Stimulated activated CD8-positive, alpha-beta memory T cell treated with anti-CD3 and anti-CD28 coated beads, Interleukin-15, amount 100 ng/mL, for 4 hours (primary cell): Measurements from ENCODE around the gene MED15.

ENCODE experiments used
- DNase-seq, 2 donors: peaks; one replicate each; pipeline ENCODE4 v3.0.0-alpha.2; 2020; ENCODE audit warnings: low read depth in 2 of 2

The MED15 gene

DNA sequence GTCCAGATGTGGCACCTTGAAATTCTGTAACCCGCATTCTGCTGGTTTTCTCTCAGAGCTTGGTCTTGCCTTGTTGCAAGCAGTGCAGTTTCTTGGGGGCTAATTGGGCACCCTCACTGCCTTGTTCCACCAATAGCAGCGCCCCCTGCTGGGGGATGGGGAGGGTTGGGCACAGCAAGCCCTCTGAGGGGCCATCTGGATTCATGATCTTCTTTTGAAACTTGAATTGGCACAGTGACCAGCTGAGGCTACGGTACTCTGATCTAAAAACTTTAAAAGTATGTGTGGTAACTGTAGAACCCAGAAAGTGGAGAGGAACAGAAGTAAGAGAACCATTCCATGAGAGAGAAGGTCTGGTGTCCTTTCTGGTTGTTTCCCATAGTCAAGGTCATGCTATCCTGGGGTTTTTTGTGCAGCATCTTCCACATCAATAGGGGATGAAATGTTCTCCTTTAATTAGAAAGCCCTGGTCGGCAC, 64.2 kb downstream of the MED15 start:
- peak in 1 of 2 donors; percentile 43 for DNase-seq

DNA sequence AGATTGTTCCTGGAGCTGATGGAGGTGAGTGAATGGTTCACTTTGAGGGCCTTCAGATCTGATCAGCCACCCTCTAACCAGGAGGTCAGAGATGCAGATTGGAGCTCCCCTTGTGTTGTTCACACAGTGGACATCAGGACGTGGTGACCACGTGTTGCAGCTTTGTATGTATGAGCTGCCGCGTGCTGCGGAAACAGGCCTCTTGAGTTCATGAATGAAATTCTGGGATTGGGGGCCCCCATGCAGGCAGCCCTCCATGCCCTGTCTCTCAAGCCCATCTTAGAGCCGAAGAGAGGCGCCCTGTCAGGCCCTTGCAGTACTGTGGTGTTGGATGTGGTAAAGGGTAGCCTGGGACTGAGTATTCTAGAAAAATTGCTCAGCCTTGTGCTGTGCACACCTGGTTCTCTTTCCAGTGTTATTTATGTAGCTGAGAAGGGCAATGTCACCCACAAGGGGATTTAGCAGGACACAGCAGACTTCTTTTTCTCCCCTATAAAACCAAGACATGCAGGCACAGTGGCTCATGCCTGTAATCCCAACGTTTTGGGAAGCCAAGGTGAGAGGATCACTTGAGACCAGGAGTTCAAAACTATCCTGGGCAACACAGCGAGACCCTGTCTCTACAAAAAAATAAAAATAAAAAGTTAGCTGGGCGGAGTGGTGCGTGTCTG, 64.9 kb downstream of the MED15 start:
- DNase-seq, result no peak

DNA sequence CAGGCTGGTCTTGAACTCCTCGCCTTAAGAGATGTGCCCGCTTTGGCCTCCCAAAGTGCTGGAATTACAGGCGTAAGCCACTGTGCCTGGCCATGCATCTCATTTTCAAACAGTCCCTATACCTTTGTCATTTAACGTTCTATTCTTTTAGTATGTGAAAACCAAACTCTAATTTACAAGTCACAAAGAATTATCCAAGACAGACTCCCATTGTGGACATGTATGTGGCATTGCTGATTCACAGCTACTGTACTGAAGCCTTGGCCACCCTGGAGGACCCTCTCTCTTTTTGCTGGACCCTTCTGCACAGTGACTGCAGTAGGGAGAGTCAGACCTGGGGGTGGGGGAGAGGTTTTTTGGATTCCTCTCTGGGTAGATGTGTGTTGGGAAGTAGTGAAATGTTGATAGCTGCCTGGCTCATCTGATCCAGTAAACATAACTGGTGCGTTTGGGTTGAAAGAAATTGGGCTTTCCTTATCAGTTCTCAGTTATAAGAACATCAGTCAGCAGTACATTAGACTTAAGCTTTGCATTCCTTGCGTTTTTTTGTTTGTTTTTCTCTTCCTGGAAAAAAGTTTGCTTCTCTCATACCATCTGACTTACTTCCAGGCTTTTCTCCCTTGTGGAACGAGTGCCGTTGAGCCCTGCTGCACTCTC, 65.9 kb downstream of the MED15 start:
- no peak for DNase-seq

DNA sequence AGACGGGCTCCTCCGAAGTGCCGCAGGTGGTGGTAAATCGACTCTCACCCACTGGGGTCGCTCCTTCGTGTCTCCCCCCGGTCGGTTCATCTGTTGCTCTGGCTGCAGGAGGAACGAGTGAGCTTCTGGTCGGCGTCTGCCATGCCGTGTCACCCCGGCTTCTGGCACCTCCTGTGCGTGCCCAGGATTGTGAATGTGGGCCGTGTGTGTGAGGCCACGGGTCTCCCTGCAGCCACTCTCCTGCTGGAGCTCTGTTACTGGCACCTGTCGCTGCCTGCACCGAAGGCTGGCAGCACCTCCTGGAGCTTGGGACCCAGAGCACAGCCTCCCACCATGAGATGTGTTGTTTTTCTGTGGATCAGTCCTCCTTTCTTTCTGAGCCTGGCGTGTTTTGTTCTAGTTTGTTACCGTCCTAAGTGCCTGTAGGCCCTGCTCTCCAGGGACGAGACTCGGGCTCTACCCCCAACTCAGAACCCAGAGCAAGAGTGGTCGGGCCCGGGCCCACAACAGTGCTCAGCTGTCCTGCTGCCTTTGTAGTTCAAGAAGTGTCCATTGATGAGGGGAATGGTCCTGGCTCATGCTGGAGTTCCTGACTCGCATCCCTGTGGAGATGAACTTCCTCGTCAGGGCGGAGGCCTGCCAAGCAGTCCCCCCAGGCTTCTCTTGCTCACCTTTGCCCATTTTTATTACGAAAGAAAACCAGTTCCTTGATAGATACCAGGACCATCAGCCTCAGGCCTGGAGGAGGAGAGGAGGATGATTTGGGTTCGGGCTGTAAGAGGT, 66.6 kb downstream of the MED15 start:
- DNase-seq, result no peak

DNA sequence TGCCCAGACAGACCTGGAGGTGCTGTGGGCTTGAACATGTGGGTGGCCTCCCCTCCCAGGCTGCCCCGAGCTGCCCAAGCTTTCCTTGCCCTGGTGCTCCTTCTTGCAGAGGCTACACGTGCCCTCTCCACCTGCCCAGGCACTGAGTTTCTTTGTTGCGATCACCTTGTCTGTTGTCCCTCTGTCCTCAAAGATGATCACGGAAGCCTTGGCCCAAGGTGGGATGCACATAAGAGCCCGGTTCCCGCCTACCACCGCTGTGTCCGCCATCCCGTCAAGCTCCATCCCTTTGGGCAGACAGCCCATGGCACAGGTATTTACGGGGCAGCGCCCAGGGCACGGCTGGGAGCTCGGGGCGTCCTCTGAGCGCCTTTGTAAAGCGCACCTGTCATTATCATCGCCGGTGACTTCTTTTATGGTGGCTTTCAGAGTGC, 67.5 kb downstream of the MED15 start:
- DNase-seq, result no peak

DNA sequence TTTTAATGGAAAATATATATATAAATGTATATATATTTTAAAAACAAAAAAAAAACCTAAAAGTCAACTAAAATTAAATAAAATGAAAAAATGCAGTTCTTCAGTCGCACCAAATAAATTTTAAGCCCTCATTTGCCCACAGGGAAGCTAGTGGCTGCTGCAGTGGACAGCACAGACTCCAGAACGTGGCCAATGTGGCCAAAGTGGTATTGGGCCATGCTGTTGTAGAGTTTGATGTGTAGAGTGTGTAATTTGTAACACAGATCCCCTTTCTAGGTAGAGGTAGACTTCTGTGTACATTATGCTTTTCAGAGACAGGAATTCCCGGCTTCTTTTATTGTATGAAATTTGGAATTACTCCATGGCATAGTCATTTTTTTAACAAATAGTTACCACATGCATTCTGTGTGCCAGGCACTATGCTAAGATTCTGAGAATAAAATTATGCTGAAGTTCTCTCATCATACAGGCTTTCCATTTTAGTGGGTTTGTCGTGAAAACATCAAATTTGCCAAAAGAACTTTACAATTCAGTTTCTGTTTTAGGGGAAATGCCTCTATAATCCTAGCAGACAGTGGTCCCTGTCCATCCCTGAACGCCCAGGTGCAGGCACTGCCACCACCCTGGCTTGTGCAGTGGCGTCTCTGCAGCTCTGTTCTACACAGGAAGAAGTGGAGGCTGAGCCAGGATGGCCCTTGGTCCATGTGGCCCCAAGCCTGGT, 68.5 kb downstream of the MED15 start:
- no peak for DNase-seq

DNA sequence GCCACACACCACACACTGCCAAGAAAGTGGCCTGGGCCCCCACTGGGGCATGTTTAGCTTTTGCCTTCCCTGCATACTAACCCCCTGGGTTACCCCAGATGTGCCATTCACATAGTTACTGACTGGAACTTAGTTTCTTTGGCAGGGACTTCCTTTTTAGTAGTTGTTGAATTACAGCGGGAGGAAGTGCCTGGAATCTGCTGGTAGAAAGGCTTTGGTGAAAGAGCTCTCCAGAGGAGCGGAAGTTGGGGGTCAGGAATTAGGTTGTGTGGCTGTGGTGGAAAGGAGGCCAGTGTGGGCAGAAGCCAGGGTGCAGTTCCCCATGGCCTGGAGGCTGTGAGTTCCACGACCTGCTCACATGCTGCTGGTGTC, 69.0 kb downstream of the MED15 start:
- DNase-seq, result no peak

DNA sequence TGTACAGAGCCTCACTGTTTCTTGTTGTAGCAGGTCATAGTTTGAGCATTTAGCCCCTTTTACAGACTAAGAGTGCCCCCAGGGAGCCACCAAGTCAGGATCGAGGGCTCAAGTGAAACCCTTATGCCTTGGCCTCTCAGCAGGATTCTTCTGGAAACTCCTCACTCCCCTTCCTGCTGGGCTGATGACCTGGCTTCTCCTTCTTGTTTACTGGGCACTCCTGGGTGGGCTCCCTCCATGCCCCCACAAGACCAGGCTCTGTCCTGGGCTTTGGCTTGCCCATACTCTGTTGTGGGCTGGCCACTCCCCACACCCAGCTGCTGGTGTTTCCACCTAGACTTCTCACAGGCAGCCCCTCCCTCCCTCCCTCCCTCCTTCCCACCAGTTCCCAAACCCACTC, 69.6 kb downstream of the MED15 start:
- no peak for DNase-seq

DNA sequence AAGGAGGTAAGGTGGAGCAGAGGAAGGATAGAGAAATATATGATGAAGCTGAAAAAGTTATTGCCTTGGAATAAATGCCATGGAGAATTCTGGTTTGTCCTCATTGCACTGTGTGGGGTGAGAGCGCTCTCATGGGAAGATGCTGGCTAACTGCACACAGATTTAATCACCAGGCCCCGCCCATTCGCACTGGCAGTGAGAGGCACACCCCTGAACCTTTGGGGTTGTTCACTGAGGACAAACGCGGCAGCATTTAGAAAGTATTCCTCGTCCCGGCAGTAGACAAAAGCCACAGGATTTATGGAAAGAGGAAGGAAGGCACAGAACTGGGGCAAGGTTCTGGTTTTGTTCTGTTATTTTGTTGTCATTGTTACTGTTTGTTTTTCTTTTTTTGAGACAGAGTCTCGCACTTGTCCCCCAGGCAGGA, 70.2 kb downstream of the MED15 start:
- DNase-seq, result no peak

DNA sequence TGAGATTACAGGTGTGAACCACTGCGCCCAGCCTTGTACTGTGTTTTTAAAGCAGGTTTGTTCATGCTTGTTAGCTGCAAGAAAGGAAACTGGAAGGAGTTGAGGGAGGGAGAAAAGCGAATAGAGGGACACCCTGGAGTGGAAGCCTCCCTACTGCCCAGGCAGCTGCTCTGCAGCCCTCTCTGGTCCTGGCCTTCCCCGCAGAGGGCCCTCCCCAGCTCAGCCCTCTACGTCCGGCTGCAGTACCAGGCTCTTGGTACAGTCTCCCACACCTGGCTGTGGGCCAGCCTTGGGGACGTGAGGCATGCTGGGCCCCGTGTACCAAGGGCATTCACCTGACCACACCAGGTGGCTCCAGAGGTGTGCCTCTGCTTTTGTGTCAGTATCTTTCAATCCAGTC, 70.8 kb downstream of the MED15 start:
- no peak for DNase-seq

DNA sequence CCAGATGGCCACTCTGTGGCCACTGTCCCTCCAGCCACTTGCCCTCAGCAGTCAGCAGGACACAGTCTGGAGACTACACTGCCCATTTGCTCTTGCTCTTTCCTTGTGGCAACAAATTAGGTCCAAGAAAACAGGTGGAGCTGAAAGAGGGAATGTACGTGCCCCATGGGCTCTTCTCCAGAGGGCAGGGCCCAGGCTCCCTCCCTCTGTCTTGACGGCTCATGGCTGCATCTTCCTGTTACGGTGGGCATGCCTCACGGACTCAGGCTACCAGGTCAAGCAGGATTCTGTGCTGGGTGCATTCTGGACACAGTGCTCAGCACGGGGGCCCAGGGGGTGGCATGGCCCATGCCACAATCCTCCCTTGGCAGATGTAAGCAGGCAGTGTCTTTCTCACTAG, 71.3 kb downstream of the MED15 start:
- DNase-seq, result no peak

DNA sequence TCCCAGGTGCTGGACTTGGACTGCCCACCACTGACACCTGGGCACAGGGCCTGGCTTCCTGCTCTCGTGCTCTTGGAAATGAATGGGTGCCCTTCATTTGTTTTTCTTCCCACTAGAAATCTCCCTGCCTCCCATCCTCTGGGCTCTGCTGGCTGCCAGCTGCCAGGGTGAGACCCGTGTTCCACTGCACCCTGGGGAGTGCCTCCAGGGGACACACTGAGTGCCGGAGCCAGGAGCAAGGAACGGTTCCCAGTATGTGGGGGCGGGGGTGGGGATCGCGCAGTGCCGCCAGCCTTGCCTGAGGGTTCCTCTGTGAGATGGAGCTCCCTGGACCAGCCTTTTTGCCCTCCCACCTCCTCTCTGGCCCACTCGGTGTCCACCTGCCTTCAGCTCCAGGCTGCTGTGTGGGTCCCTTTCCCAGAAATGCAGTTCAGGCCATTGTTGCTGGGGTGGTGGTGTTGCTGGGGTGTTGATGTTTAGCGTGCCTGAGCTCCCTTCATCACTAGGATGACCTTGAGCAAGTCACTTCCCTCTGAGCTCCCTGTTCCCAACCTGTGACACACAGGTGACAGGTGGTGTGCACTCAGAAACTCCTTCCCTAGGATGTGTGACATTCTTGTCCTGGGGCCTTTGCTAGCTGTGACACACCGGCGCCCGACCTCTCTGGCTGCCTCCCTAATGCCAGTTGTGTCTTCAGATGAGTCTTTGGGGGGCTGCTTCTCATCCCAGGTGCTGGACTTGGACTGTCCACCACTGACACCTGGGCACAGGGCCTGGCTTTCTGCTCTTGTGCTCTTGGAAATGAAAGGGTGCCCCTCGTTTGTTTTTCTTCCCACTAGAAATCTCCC, 72.1 kb downstream of the MED15 start:
- DNase-seq, result no peak

DNA sequence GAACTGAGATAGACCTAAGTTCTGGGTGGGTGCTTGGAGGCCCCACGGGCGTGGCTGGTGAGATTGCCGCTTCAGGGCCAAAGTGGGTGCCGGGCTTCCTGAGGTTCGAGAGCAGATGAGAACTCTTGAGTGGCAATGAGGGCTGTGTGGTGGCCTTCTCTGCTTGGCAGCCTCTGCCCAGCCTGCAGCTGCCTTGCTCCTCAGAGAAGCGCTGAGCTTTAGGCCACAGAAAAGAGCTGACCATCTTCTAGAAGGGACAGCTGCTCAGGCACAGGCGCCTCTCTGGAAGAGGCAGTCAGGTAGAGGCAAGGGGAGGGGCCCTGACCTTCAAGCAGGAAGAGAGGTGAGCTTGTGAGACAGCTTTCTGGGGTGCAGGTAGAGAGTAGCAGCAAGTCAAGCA, 72.8 kb downstream of the MED15 start:
- DNase-seq, result no peak

DNA sequence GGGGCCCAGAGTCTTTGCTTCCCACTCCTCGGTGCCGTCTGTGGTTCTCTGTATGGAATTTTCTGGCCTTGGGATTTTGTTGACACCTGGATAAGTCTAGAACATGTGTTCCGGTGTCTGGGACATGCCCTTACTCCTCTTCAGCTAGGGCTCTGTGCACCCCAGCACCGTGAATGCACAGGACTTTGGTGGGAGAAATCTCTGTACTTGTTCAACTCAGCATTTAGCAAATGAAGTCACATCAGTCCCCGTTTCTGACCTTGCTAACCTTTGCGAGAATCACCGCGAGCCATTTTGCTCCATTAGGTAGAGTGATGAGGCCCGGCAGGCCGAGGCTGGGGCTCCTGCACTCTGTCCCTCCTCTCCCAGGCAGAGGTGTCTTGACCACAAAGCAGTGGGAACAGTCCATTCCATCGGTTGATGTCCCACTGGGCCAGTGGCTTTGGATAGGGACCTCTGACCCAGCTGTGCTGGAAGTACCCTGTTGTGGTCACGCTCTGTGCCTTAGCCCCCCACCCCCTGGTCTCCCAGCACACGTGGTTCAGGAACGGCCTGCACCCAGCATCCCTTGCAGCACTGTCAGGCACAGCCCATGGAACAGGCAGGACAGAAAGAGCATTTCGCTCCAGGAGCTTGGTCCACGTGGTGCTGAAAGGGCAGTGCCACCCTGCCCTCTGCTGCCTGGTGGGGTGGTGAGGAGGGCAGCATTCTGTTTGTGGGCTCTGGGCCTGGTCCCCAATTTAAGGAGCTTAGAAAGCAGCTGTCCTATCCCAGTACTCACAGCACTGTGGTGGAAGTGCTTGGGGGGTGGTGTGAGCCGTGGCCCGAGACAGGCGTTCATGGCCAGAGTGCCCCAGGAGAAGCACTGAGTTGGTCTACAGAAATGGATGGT, 73.4 kb downstream of the MED15 start:
- DNase-seq, result no peak

DNA sequence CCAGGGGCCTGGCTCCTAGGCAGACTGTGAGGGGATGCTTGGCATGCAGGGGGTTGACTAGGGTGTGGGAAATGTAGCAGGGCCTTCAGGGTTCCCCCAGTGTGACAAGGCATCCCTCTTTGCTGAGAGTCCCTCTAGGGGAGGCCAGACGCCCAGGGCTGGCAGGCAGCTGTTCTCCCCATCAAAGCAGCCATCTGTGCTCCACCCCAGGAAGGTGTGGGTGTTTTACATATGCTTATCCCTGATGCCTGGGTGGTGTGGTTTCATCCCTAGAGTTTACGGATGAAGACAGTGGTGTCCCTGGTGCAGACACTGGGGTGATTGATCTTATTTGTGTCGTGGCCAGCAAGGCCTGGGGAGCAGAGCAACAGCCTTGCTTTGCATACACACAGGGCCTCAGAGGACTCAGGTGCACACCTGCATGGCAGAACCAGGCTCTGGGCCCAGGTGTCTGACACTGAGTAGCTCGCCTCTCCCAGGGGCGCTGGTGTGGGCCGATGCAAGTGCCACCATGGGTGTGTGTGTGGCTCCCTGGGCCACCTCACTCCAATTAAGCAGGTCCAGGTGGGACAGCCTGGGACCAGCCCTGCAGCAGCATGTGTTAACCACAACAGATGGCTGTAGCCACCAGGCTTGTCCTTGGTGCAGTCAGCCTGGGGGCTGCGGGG, 74.2 kb downstream of the MED15 start:
- DNase-seq, result no peak

DNA sequence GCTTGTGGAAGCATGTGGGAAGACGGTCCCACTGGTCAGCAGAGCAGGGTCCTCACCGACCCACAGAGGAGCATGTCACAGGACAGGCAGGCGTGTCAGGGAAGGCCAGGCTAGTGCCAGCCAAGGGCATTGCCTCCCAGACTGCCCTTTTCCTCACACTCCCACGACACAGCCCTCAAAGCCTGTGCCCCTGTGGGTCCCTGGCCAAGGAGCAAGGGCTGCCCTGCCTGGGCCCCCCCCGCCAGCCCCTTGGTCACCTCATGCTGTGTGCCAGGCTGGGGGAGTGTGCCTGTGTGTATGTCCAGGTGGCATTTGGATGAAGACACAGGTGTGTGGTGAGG, 74.7 kb downstream of the MED15 start:
- no peak for DNase-seq

DNA sequence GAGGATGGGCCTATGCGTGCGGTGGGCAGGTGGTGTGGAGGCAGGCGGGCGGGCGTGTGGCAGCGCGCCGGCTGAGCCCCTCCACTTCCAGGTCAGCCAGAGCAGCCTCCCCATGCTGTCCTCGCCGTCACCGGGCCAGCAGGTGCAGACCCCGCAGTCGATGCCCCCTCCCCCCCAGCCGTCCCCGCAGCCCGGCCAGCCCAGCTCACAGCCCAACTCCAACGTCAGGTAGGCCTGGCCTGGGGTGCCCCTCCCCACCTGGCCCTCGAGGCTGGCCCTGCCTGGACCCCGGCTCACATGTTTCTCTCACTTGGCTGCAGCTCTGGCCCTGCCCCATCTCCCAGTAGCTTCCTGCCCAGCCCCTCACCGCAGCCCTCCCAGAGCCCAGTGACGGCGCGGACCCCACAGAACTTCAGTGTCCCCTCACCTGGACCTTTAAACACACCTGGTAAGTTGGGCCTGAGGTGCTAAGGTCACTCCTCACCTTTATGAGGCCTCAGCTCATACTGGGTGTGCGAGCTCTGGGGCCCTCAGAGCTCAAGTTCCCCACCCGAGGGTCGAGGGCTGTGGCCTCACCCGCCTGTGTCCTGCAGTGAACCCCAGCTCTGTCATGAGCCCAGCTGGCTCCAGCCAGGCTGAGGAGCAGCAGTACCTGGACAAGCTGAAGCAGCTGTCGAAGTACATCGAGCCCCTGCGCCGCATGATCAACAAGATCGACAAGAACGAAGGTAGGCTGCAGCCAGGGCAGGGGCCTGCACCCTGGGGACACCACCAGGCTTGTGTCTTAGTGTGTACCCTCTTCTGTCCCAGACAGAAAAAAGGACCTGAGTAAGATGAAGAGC, 75.3 kb downstream of the MED15 start:
- DNase-seq, result no peak

DNA sequence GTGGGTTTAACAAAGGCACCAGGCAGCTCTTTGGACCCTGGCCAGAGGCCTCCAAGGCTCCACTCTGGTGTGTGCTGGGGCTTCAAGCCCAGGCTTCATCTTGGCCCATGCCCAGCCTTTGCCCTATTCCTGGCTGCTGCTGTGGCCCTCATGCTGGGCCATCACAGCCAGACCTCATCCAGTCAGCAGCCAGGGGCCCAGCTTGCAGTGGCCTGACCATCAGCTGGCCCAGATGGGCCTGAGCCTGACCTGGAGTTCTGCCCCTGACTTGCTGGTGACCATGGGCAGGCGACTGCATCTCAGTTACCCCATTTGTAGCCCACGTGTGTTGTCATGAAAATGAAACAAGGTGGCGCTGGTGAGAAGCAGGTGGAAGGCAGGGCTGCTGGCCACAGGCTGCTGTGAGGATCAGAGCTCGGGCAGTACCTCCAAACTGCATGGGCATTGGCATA, 76.1 kb downstream of the MED15 start:
- no peak for DNase-seq
